Measurements from ENCODE around the gene GRM4.

DNA sequence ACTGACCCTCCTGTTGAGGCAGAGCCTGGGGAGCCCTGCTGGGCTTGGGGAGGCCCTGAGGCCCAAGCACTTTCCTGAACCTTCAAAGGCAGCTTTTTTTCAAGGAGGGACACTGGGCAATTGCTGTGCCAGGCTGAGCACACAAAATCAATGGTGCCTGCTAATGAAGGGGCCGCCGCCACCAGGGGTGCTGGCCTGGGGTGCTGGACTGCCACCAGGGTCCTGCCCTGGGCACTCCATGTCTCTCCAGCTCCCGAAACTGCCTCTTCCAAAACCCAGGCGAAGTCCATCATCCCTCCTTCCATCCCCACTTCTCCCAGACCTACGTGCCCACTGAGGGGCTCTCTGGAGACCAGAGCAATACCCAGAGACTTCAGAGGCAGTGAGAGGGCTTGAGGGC, 145.6 kb downstream of the GRM4 start:
- no peak for TF ChIP-seq YY1 (IDR thresholded peaks at IDR 0.05; ENCODE audit: insufficient read depth, insufficient read length)
- no peak for TF ChIP-seq ZNF274 (IDR thresholded peaks at IDR 0.05; ENCODE audit: low read depth, low read length)
- TF ChIP-seq SUZ12 (IDR thresholded peaks at IDR 0.05; ENCODE audit: extremely low read depth, insufficient read depth, insufficient read length): no peak
